DND-41 (cell line): ENCODE results near the gene HOXC11.

Experiments used
- ATAC-seq: fragments of 200-7000 bp; cut with Tn5 transposase; 3 replicates; pipeline ENCODE4 v1.9.1; 2021; ENCODE audit warnings: low read depth; ENCODE audit not compliant: insufficient read depth
- DNase-seq: peaks from one replicate; pipeline ENCODE4 v3.0.0-alpha.2; 2020
- H2AFZ ChIP-seq: 2 replicates; pipeline ENCODE4 v1.6.0; 2012; ENCODE audit warnings: low read depth, low read length
- H3K27ac ChIP-seq: 2 replicates; pipeline ENCODE4 v1.5.1; 2012; ENCODE audit warnings: low read length, inconsistent platforms
- H3K27me3 ChIP-seq: fragments of 200-600 bp; sonication (generic); 2 replicates; pipeline ENCODE4 v1.6.0; 2012; ENCODE audit warnings: low read length, mild to moderate bottlenecking, inconsistent platforms; ENCODE audit not compliant: insufficient read depth, poor library complexity
- H3K36me3 ChIP-seq: 2 replicates; pipeline ENCODE4 v1.5.1; 2012; ENCODE audit warnings: low read length, inconsistent platforms; ENCODE audit not compliant: insufficient read depth
- H3K4me1 ChIP-seq: 2 replicates; pipeline ENCODE4 v1.5.1; 2012; ENCODE audit warnings: mild to moderate bottlenecking, low read length; ENCODE audit not compliant: insufficient read depth
- H3K4me2 ChIP-seq: 2 replicates; pipeline ENCODE4 v1.6.0; 2012; ENCODE audit warnings: mild to moderate bottlenecking, moderate library complexity, low read length, inconsistent platforms; ENCODE audit not compliant: insufficient read depth
- H3K4me3 ChIP-seq, 2 experiments: fragments of 200-600 bp in 1 of 2; shearing (Covaris generic) in 1 of 2; 2 replicates each; pipeline ENCODE4 v1.5.1; 2012 to 2016; ENCODE audit warnings: inconsistent platforms in 2 of 2, low read length in 2 of 2, mild to moderate bottlenecking in 2 of 2, low read depth in 1 of 2, moderate library complexity in 1 of 2
- H3K79me2 ChIP-seq: 2 replicates; pipeline ENCODE4 v1.6.0; 2012; ENCODE audit warnings: low read length, inconsistent platforms; ENCODE audit not compliant: insufficient read depth
- H3K9ac ChIP-seq: 2 replicates; pipeline ENCODE4 v1.6.0; 2012; ENCODE audit warnings: low read depth, mild to moderate bottlenecking, inconsistent platforms, low read length, moderate library complexity
- H3K9me3 ChIP-seq: 2 replicates; pipeline ENCODE4 v1.5.1; 2012; ENCODE audit warnings: low read length, moderate library complexity, mild to moderate bottlenecking, inconsistent platforms; ENCODE audit not compliant: insufficient read depth, severe bottlenecking
- H4K20me1 ChIP-seq: 2 replicates; pipeline ENCODE4 v1.6.0; 2012; ENCODE audit warnings: low read length; ENCODE audit not compliant: insufficient read depth
- CTCF ChIP-seq: IDR thresholded peaks from 2 replicates; pipeline ENCODE4 v1.5.1; 2012; ENCODE audit warnings: borderline replicate concordance, low read length, moderate library complexity, mild to moderate bottlenecking; ENCODE audit not compliant: poor library complexity, severe bottlenecking; ENCODE audit errors: extremely low read depth
- EZH2 ChIP-seq: IDR thresholded peaks from 3 replicates; pipeline ENCODE4 v1.6.1; 2012; ENCODE audit warnings: borderline replicate concordance, low read depth, mild to moderate bottlenecking, moderate library complexity, low read length, inconsistent platforms; ENCODE audit not compliant: severe bottlenecking

The HOXC11 gene

GRCh38 chr12:53954694-53955035, 18.3 kb upstream of the HOXC11 start, which contains the start of gene HOXC12:
Gene HOXC12, plus strand, starts transcription at chr12:53954903. Its CDS starts 27 bp downstream, at chr12:53954930.
- TF ChIP-seq CTCF (no peak), EZH2 (no peak)
- H3K4me1 ChIP-seq, result no peaks in the 10 kb centered on the region
- H3K36me3 ChIP-seq, result no peaks in the 10 kb centered on the region
- no peaks in the 10 kb centered on the region for H3K79me2 ChIP-seq
- no peaks in the 10 kb centered on the region for H4K20me1 ChIP-seq
- no peaks in the 10 kb centered on the region for H3K9me3 ChIP-seq
- DNase-seq (no peak), ATAC-seq (no peak)
- no peak within 1 kb of the TSS for H3K4me3 ChIP-seq
- no peak within 1 kb of the TSS for H2AFZ ChIP-seq
- no peak within 1 kb of the TSS for H3K4me2 ChIP-seq
- peaks cover 68% of the 10 kb centered on the region for H3K27me3 ChIP-seq
- no peak within 1 kb of the TSS for H3K27ac ChIP-seq
- no peak within 1 kb of the TSS for H3K9ac ChIP-seq

- no peak overlapping the region for H3K27ac ChIP-seq
- no peak overlapping the region for H3K4me2 ChIP-seq
- no peaks in the 10 kb centered on the region for H3K9me3 ChIP-seq
These were observed 17.7 kb upstream of the HOXC11 start for GRCh38 chr12:53955036-53955775.

GRCh38 chr12:53955776-53956250, 17.1 kb upstream of the HOXC11 start:
- TF ChIP-seq CTCF (no peak), EZH2 (no peak)
- Histone ChIP-seq H3K27me3 (peaks cover 64% of the 10 kb centered on the region), H3K4me2 (no peak overlapping the region), H3K4me1 (no peaks in the 10 kb centered on the region), H3K4me3 (no peak overlapping the region), H3K9me3 (no peaks in the 10 kb centered on the region), H3K27ac (no peak overlapping the region), H4K20me1 (no peaks in the 10 kb centered on the region), H3K79me2 (no peaks in the 10 kb centered on the region), H3K9ac (no peak overlapping the region), H3K36me3 (no peaks in the 10 kb centered on the region), H2AFZ (no peak overlapping the region)
- DNase-seq, result no peak
- ATAC-seq, result no peak

More at GRCh38 chr12:53955036-53955775, 17.7 kb upstream of the HOXC11 start:
- no peak overlapping the region for H3K4me3 ChIP-seq
- DNase-seq (no peak), ATAC-seq (no peak)
- no peaks in the 10 kb centered on the region for H4K20me1 ChIP-seq
- no peak overlapping the region for H2AFZ ChIP-seq
- H3K36me3 ChIP-seq, result no peaks in the 10 kb centered on the region
- H3K4me1 ChIP-seq, result no peaks in the 10 kb centered on the region
- TF ChIP-seq EZH2 (no peak), CTCF (no peak)
- H3K9ac ChIP-seq, result no peak overlapping the region
- H3K27me3 ChIP-seq, result peaks cover 67% of the 10 kb centered on the region
- H3K79me2 ChIP-seq, result no peaks in the 10 kb centered on the region
